HG02973 (cell line): ENCODE measurements around the gene TPSAB1.
"Not testable (repeated sequence)": the region's sequence is repeated elsewhere in the genome, so short reads cannot be mapped to it uniquely, and the experiment has no call there.

Source experiments
- ATAC-seq: cut with Tn5 transposase; IDR thresholded peaks from one replicate; pipeline ENCODE4 v1.9.1; 2021; ENCODE audit warnings: moderate library complexity; ENCODE audit not compliant: unreplicated experiment

The TPSAB1 gene

GRCh38 chr16:1223355-1224214 is 16.9 kb upstream of the TPSAB1 start:
- no peak for ATAC-seq

GRCh38 chr16:1224558-1224957 is 15.9 kb upstream of the TPSAB1 start:
- ATAC-seq = no peak

DNA sequence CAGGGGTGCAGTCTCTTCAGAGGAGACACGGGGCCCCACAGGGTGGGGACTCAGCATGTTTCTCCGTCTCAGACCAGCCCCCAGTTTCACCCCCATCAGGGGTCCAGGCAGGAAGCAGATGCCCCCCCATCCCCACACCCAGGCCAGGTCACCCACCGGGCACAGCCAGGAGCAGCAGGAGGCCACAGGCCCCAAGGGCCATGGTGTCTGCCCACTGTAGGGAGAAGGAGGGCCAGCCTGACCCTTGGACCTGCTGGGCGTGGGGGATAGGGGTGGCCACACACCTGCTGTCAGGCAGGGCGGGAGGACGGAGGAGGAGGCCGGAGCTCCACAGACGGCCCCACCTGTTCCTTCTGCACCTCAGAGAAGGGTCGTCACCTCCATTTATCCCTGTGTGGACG is 15.5 kb upstream of the TPSAB1 start, which contains the start of gene TPSG1:
Gene TPSG1, minus strand, starts transcription at position 218 of the 401 bp plus-strand sequence. Its CDS starts 16 bp downstream, at position 202.
- ATAC-seq = no peak

GRCh38 chr16:1225728-1226311 is 14.7 kb upstream of the TPSAB1 start:
- ATAC-seq = not testable (repeated sequence)

DNA sequence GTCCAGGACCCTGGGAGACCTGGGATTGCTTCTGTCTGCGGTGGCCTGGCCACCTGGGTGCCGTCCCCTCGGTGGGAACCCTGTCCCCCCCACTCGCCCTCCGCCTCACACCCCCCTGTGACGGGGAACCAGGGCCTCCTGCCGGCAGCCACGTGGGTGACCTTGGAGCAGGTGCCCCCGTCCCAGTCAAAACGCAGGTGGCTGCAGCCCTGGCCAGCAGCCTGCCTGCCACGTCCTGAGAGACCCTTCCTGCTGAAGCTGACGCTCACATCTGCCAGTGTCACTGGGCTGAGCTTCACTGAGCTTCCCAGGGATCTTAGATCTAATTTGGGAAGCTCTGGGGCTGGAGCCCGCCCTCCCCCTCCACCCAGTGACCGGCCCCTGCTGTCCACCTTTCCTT is 13.8 kb upstream of the TPSAB1 start:
- not testable (repeated sequence) for ATAC-seq

DNA sequence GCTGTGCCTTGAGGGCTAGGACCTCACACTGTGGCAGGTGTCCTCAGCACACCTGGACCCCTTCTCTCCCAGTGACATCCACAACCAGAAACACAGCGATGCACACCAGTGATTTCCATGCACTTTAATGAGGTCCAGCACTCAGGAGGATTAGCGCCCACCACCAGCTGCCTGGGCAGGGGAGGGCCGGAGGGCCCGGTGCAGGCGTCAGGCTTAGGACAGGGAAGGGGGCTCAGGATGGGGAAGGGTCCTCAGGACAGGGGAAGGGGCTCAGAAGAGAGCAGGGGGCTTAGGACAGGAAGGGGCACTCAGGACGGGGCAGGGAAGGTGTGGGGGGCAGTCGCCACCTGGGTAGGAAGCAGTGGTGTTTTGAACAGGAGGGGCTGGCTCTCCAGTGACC is 12.3 kb upstream of the TPSAB1 start:
- ATAC-seq = not testable (repeated sequence)

- not testable (repeated sequence) for ATAC-seq
Observed at GRCh38 chr16:1229476-1229875, 11.0 kb upstream of the TPSAB1 start.

GRCh38 chr16:1230084-1230470 is 10.4 kb upstream of the TPSAB1 start, which contains the start of gene TPSB2:
Gene TPSB2, minus strand, starts transcription at chr16:1230184. Its CDS starts 233 bp downstream, at chr16:1229951.
- not testable (repeated sequence) for ATAC-seq

DNA sequence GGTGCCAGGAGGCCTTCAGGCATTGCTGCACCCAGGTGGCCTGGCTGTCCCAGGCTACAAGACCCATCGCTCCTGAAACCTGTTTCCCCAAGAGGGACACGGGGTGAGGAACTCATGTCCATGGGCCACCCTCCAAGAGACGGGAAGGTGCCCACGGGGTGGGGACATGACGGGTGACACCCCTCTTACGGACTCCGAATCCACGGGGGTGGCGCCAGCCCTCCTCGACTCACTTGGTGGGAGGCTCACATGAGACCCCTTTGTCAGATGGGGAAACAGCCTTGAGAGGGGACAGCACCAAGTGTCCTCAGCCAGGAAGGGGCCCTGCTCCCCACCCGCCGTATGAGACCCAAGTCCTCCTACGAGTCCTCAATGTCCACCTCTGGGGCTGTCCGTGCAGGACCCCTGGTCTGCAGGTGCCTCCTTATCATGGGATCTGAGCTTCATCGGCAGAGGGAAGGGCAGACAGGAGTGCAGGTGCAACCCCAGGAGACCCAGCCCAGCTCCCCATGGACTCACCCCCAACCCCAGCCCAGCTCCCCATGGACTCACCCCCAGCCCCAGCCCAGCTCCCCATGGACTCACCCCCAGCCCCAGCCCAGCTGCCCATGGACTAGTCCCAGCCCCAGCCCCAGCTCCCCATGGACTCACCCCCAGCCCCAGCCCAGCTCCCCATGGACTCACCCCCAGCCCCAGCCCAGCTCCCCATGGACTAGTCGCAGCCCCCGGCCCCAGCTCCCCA is 9.9 kb upstream of the TPSAB1 start:
- not testable (repeated sequence) for ATAC-seq

DNA sequence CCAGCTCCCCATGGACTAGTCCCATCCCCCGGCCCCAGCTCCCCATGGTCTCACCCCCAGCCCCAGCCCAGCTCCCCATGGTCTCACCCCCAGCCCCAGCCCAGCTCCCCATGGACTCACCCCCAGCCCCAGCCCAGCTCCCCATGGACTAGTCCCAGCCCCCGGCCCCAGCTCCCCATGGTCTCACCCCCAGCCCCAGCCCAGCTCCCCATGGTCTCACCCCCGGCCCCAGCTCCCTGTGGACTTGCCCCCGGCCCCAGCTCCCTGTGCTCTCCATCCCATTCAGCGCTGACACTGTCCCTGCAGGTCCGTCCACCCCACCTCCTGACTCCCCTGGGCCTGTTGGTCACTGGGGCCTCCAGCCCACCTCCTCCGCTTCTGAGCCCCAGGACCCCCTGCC is 9.2 kb upstream of the TPSAB1 start:
- not testable (repeated sequence) for ATAC-seq

- not testable (repeated sequence) for ATAC-seq
Observed at GRCh38 chr16:1232049-1232748, 8.3 kb upstream of the TPSAB1 start.

DNA sequence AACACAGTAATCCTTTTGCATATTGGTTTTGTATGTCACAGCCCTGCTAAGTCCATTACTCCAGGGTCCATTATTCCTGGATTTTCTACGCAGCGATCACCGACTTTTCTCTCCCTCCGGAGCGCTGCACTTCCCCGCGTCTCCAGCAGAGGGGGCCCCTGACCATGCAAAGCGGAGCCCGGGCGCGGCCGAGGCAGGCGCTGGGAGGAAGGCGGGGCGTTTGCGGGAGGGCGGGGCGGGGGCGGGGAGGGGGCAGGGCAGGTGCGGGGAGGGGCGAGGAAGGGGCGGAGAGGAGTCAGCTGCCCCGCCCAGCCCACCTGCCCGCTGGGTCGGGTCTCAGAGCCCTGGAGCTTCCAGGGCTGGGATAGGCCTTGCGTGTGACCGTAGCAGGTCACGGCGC is 3.8 kb upstream of the TPSAB1 start:
- not testable (repeated sequence) for ATAC-seq

GRCh38 chr16:1237990-1238389 is 2.5 kb upstream of the TPSAB1 start:
- ATAC-seq = no peak

GRCh38 chr16:1238909-1239308 is 1.6 kb upstream of the TPSAB1 start:
- ATAC-seq = not testable (repeated sequence)

- not testable (repeated sequence) for ATAC-seq
Observed at GRCh38 chr16:1239575-1239974, 930 bp upstream of the TPSAB1 start.

DNA sequence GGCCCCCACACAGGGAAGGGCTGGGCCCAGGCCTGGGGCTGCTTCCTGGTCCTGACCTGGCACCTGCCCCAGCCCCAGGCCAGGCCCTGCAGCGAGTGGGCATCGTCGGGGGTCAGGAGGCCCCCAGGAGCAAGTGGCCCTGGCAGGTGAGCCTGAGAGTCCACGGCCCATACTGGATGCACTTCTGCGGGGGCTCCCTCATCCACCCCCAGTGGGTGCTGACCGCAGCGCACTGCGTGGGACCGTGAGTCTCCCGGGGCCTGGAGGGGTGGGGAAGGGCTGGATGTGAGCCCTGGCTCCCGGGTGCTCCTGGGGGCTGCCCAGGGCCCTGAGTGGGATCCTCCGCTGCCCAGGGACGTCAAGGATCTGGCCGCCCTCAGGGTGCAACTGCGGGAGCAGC is 576 bp downstream of the TPSAB1 start:
- not testable (repeated sequence) for ATAC-seq

- not testable (repeated sequence) for ATAC-seq
Observed at GRCh38 chr16:1243363-1243762, 2.9 kb downstream of the TPSAB1 start.

DNA sequence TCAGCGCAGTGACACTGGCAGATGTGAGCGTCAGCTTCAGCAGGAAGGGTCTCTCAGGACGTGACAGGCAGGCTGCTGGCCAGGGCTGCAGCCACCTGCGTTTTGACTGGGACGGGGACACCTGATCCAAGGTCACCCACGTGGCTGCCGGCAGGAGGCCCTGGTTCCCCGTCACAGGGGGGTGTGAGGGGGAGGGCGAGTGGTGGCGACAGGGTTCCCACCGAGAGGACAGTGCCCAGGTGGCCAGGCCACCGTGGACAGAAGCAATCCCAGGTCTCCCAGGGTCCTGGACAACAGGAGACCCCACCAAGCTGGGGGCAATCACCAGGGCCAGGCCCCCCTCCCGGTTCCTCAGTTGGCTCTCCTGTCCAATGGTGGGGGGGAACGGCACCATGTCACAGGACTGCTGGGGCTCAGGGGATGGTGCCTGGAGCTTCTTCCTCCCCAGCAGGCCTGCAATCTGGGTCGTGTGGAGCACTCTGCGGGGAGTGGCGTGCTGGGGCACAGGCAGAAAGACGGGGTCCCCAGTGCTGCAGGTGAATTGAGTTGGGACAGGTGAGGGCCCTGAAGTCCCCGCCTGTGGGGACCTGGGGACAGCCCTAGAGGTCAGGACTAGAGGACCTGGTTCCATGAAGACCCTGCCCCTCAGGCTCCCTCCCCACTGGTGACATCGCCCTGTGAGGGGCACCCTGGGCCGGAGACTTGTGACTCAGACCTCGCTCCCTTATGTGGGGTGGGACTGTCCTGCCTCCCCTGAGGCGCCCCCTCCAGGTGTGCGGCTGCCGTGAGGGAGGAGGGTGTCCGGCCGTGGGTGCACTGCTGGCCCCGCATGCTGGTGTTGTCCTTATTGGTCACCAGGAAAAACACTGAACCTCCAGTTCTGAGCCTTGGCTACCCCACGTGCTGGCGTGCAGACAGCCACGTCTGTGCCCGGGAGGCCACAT is 3.7 kb downstream of the TPSAB1 start:
- ATAC-seq = not testable (repeated sequence)

DNA sequence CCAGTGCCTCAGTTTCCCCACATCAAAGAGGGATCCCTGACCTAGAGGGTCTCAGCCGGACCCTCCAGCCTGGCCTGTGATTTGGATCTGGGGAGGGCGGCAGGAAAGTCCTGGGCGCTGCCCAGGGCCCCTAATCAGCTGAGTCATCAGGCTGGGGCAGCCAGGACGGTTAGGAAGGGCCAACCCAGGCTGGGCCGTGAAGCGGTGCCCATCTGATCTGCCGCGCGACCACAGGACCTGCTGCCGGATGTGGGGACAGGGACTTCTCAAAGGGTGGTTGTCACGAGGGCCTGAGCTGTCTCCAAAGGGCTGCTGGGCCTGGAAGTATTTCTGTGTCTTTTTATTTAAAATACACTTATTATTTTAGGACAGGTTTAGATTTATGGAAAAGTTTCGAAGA is 4.4 kb downstream of the TPSAB1 start:
- ATAC-seq = no peak
